ENCODE data around the gene FNDC5.

The FNDC5 gene

DNA sequence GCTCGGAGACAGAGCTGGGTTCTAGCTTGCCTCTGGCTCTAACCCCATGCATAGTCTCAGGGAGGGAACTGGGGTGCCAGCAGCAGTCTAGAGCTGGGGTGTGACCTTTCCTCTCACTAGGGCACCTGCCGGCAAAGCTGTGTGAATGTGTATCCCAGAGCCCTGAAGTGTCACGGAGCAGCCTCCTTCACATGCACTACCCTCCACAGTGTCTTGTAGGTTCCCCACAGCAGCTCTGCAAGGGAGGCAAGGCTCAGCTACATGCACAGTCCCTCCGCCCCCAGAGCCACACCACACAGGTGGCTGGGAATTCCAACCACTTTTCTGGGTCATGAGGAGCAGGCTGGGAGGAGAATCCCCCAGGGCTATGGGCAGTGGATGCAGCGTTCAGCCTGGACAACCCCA, 7.9 kb upstream of the FNDC5 start:
- ATAC-seq, result no peak
- TF ChIP-seq TOX (CRISPR knock-in tag; IDR thresholded peaks at IDR 0.05; ENCODE audit: borderline replicate concordance), result no peak
- TF ChIP-seq PPARA (CRISPR knock-in tag; IDR thresholded peaks at IDR 0.05; ENCODE audit: borderline replicate concordance), result no peak
- no peak for TF ChIP-seq GLIS3 (CRISPR knock-in tag; IDR thresholded peaks at IDR 0.05)
- no peak for TF ChIP-seq ZNF8 (CRISPR knock-in tag; IDR thresholded peaks at IDR 0.05)
- no peak for TF ChIP-seq OSR1 (CRISPR knock-in tag; IDR thresholded peaks at IDR 0.05)
- no peak for TF ChIP-seq ZFP30 (CRISPR knock-in tag; IDR thresholded peaks at IDR 0.05)

DNA sequence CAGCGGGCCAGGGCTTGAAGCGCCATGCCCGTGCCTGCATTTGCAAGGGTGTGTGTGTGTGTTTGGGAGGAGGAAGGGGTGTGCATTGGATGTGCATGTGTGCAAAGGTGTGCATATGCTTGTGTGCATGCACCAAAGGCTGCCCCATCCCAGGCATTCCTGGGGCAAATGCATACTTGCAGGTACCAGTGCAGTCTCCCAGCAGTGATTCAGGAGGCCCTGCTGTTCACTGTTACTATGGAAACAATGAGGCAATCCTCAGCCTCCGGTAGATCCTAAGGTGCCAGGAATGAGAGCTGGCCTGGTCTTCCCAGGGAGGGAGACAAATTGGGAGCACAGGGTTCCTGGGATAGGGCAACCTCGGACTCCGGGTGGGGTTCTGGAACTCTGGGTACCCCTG, 7.5 kb upstream of the FNDC5 start:
- ATAC-seq, result peak; percentile 19; the same call in 1 of the 3 replicates
- TF ChIP-seq, protein P1, sequence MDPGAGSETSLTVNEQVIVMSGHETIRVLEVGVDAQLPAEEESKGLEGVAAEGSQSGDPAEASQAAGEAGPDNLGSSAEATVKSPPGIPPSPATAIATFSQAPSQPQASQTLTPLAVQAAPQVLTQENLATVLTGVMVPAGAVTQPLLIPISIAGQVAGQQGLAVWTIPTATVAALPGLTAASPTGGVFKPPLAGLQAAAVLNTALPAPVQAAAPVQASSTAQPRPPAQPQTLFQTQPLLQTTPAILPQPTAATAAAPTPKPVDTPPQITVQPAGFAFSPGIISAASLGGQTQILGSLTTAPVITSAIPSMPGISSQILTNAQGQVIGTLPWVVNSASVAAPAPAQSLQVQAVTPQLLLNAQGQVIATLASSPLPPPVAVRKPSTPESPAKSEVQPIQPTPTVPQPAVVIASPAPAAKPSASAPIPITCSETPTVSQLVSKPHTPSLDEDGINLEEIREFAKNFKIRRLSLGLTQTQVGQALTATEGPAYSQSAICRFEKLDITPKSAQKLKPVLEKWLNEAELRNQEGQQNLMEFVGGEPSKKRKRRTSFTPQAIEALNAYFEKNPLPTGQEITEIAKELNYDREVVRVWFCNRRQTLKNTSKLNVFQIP (CRISPR knock-in tag; IDR thresholded peaks at IDR 0.05; ENCODE audit: borderline replicate concordance, low read depth), result no peak
- TF ChIP-seq ESRRG (CRISPR knock-in tag; IDR thresholded peaks at IDR 0.05) (no peak), ZC3H10 (CRISPR knock-in tag; IDR thresholded peaks at IDR 0.05) (no peak), CSDC2 (CRISPR knock-in tag; IDR thresholded peaks at IDR 0.05) (no peak), ZNF70 (CRISPR knock-in tag; IDR thresholded peaks at IDR 0.05) (no peak), TCF4 (CRISPR knock-in tag; IDR thresholded peaks at IDR 0.05; ENCODE audit: borderline replicate concordance) (no peak), ZNF565 (CRISPR knock-in tag; conservative IDR thresholded peaks at IDR 0.05; ENCODE audit: low read depth) (no peak), BACH2 (CRISPR knock-in tag; IDR thresholded peaks at IDR 0.05; ENCODE audit: borderline replicate concordance) (no peak)
- TF ChIP-seq, protein P2, sequence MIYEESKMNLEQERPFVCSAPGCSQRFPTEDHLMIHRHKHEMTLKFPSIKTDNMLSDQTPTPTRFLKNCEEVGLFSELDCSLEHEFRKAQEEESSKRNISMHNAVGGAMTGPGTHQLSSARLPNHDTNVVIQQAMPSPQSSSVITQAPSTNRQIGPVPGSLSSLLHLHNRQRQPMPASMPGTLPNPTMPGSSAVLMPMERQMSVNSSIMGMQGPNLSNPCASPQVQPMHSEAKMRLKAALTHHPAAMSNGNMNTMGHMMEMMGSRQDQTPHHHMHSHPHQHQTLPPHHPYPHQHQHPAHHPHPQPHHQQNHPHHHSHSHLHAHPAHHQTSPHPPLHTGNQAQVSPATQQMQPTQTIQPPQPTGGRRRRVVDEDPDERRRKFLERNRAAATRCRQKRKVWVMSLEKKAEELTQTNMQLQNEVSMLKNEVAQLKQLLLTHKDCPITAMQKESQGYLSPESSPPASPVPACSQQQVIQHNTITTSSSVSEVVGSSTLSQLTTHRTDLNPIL (CRISPR knock-in tag; IDR thresholded peaks at IDR 0.05; ENCODE audit: low read depth), result no peak
- TF ChIP-seq, protein P3, sequence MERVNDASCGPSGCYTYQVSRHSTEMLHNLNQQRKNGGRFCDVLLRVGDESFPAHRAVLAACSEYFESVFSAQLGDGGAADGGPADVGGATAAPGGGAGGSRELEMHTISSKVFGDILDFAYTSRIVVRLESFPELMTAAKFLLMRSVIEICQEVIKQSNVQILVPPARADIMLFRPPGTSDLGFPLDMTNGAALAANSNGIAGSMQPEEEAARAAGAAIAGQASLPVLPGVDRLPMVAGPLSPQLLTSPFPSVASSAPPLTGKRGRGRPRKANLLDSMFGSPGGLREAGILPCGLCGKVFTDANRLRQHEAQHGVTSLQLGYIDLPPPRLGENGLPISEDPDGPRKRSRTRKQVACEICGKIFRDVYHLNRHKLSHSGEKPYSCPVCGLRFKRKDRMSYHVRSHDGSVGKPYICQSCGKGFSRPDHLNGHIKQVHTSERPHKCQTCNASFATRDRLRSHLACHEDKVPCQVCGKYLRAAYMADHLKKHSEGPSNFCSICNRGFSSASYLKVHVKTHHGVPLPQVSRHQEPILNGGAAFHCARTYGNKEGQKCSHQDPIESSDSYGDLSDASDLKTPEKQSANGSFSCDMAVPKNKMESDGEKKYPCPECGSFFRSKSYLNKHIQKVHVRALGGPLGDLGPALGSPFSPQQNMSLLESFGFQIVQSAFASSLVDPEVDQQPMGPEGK (CRISPR knock-in tag; IDR thresholded peaks at IDR 0.05; ENCODE audit: borderline replicate concordance), result no peak

DNA sequence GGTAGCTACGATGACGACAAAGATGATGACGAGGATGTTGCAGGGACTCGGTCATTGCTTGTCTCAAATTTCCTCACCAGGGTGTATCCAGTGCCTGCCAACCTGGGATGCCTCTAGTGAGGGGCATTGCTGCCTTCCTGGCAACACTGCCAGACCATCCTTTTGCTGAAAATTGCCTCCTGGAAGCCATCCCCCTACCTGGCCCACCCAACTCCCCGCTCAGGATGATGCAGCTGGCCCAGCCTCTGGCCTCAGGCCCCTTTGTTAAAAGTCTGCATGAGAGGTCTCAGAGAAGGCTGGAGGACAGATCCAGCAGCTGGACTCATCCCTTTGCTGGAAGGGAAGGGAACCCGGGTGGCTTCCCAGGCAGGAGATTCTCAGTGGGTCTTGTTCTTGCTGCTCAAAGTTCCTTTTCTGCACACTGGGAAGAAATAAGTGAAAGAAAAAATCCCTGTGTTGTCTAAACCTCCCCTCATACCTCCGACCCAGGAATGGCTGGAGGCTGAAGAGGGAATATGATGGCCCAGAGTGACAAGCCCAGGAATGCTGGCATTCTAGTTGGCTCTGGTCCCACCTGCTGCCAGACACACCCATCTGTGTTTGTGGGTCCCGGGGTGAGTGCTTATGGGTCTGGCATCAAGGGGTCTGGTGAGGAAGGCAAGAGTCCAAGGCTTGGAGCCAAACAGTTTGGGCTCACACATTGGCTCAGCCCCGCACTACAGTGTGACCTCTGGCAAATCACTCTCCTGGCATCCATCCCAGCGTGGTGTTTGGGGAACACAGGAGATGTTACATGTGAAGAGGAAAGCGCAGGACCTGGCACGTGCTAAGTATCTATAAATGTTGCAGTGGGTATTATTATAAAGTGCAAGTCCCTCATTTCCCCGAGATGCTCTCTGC, 6.7 kb upstream of the FNDC5 start:
- ATAC-seq, result no peak
- TF ChIP-seq SNAI2 (CRISPR knock-in tag; IDR thresholded peaks at IDR 0.05) (no peak), RARB (CRISPR knock-in tag; IDR thresholded peaks at IDR 0.05) (no peak), PPARA (CRISPR knock-in tag; IDR thresholded peaks at IDR 0.05; ENCODE audit: borderline replicate concordance) (no peak), ZNF70 (CRISPR knock-in tag; IDR thresholded peaks at IDR 0.05) (no peak), BACH2 (CRISPR knock-in tag; IDR thresholded peaks at IDR 0.05; ENCODE audit: borderline replicate concordance) (no peak), ZNF565 (CRISPR knock-in tag; conservative IDR thresholded peaks at IDR 0.05; ENCODE audit: low read depth) (no peak), ZFP30 (CRISPR knock-in tag; IDR thresholded peaks at IDR 0.05) (no peak)
- TF ChIP-seq, protein P3 (CRISPR knock-in tag; IDR thresholded peaks at IDR 0.05; ENCODE audit: borderline replicate concordance), result no peak
- TF ChIP-seq, protein P2 (CRISPR knock-in tag; IDR thresholded peaks at IDR 0.05; ENCODE audit: low read depth), result no peak
